Tongue (tissue), 2 donors: ENCODE results near the gene CSNK1G2. TPM values are rescaled to one million over a fixed set of nuclear protein-coding genes. Genes with fewer than 3 reads are reported as not detected.

Source experiments
- DNase-seq: peaks from one replicate; pipeline ENCODE4 v3.0.0-alpha.2; 2015
- total RNA-seq: library from RNA; depleted of rRNA; stranded (reverse); fragments of >200 nt; gene quantifications from one replicate; pipeline ENCODE4 v1.2.3, GENCODE V29; 2014

Gene CSNK1G2
- total RNA-seq, 1 donor from 2014 or later: 52.2 TPM

DNA sequence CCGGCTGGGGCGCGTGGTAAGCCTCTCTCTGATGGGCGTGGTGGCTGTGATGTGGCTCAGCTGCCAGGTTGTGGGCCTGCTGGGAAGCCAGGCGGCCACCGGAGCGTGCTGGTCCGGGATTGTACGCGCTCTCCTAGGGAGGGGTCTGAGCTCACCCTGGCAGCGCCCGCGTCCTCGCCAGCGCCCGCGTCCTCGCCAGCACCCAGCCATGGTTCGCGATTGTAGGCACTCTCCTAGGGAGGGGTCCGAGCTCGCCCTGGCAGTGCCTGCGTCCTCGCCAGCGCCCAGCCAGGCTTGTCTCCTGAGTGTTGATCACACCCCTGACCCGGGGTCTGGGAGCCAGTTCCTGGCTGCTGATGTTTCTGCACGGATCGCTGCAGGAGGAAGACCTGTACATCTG lies 22.0 kb upstream of the CSNK1G2 start:
- no peak for DNase-seq

DNA sequence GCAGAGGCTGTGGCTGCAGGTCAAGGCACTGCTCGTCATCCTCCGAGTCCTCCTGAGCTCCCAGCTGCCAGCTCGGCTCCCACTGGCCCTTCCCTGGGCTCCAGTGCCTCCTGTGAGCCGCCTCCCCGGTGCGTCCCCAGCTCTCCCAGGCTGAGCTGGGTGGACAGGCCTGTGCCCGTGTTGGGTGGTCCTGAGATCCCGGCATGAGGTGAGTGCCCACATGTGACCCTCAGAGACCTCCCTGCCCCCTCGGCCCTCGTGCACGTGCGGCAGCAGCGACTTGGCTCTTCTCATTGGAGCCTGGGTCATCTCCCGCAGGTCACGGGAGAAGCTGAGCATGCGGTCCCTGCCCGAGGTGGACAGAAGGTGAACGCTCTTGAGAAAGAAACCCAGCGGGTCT lies 20.3 kb upstream of the CSNK1G2 start:
- no peak for DNase-seq

DNA sequence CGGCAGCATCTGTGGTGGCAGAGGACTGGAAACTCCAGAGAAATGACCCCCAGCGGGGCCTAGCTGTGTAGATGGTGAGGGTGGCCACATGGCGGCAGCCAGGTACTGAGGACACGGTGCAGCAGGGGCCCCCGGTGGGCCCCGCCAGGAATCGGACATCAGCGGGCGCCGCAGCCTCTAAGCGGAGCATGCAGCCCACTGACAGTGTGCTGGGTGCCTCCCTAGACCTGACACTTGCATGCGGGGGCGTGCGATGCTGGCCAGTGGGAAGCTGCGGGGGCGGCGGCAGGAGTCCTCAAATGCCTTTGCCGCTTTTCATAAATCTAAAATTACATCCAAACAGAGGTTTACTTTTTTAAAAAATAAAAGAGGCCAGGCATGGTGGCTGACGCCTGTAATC lies 19.6 kb upstream of the CSNK1G2 start:
- DNase-seq: no peak

GRCh38 chr19:1921825-1922224 lies 19.1 kb upstream of the CSNK1G2 start:
- DNase-seq: no peak

GRCh38 chr19:1922803-1923202 lies 18.2 kb upstream of the CSNK1G2 start:
- no peak for DNase-seq

GRCh38 chr19:1923319-1923718 lies 17.7 kb upstream of the CSNK1G2 start:
- DNase-seq: no peak

- DNase-seq: no peak
These were observed 16.5 kb upstream of the CSNK1G2 start for GRCh38 chr19:1924320-1924961.

- no peak for DNase-seq
These were observed 15.4 kb upstream of the CSNK1G2 start for GRCh38 chr19:1925544-1925943.

GRCh38 chr19:1929021-1929742 lies 11.8 kb upstream of the CSNK1G2 start:
- DNase-seq: peak; percentile 80

DNA sequence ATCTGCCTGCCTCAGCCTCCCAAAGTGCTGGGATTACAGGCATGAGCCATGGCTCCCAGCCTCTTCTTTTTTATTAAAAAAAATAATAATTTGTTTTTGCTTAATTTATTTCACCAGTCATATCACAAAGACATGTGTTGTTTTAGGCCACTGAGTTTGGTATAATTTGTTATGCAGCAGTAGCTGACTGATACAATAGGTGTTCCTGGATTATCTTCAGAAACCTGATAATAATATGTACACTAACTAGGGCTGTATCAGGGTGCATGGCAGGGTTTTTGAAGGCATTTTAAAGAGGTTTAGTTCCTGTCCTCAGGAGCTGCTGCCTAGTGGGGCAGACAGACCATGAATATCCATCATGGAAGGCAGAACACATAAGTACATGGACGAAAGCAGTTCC lies 9.5 kb upstream of the CSNK1G2 start:
- no peak for DNase-seq

GRCh38 chr19:1932395-1932794 lies 8.6 kb upstream of the CSNK1G2 start:
- no peak for DNase-seq

GRCh38 chr19:1933244-1933643 lies 7.7 kb upstream of the CSNK1G2 start:
- no peak for DNase-seq

DNA sequence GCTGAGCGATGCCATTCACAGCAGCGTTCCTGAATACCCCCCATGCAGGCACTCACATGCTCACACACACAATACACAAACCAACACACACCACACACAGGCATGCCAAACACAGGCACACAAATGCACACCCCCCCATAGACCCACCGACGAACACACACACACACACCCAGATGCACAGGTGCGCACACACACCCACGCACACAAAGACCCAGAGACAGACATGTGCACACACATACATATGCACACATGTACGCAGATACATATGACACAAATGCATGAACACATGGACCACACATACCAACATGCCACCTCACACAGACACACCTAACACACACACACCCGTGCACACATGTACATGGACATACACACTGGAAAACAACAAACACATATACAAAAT lies 7.0 kb upstream of the CSNK1G2 start:
- no peak for DNase-seq

DNA sequence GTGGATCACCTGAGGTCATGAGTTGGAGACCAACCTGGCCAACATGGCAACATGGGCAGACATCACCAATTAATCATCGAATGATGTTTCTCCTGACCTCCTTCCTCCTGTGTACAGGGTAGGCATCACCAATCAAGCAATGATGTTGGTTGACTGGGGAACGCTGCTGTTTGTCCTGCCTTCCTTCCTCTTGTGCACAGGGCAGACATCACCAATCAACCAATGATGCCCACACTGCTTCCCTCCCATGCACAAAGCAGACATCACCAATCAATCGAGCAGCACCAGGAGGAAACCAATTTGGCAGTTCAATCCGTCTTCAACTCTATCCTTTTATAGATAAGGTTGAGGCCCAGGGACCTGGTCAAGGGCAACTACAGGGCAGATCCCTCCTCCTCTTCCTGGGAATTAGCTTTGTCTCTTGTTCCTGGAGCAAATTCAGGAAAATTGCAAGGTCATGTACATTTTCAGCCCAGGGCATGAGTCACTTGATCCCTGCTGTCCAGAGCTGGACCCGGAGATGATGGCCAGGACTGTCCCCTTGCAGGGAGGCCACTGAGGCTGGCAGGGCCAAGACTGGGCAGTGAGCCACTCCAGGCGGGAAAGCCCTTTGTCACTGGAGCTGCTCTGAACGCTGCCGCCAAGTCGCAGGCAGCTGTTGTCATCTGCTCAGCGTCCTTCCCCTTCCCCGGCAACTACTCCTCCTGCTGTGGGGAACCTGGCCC lies 5.3 kb upstream of the CSNK1G2 start:
- peak; percentile 86 for DNase-seq

DNA sequence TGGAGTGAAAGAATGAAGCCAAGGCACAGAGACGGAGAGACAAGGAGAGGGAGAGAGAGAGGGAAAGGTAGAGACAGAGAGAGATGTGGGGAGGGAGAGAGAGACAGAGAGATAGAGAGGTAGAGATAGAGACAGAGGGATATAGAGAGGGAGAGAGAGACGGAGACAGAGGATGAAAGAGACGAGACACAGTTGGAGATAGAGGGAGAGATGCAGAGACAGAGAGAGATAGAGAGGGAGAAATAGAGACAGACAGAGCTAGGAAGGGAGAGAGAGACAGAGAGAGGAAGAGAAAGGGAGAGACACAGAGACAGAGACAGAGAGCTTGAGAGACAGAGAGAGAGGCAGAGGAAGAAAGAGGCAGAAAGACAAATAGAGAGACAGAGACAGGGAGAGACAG lies 4.5 kb upstream of the CSNK1G2 start:
- DNase-seq: no peak

GRCh38 chr19:1936916-1937610 lies 3.9 kb upstream of the CSNK1G2 start:
- no peak for DNase-seq

GRCh38 chr19:1938071-1938470 lies 2.9 kb upstream of the CSNK1G2 start:
- DNase-seq: no peak

- peak; percentile 75 for DNase-seq
These were observed 1.3 kb downstream of the CSNK1G2 start for GRCh38 chr19:1942078-1942933.

DNA sequence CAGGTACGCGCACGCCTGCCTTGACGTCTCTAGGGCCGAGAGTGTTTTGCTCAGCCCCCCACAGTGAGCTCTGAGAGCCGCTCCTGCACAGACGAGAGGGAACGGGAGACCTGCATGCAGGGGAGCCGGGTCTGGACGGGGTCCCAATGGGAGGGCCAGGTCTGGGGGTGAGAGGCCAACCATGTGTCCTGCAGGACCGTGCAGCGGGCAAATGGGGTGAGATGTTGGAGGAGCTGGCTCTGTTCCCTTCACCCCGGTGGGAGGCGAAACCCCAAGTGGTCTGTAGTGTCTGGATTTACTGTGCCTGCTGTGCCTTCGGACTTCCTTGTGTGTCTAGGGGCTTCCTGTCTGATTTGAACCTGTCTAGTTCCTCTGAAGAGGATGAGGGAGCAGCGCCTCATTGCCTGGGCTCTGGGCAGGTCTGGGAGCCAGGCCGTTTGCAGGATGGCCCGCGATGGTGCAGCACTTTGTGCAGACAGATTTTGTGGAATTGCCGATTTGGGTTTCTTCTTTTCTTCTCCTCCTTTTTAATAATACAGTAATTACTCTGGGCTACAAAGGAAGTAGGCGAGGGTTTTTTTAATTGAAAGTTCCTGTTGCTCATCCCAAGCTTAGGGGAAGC lies 2.1 kb downstream of the CSNK1G2 start:
- no peak for DNase-seq

DNA sequence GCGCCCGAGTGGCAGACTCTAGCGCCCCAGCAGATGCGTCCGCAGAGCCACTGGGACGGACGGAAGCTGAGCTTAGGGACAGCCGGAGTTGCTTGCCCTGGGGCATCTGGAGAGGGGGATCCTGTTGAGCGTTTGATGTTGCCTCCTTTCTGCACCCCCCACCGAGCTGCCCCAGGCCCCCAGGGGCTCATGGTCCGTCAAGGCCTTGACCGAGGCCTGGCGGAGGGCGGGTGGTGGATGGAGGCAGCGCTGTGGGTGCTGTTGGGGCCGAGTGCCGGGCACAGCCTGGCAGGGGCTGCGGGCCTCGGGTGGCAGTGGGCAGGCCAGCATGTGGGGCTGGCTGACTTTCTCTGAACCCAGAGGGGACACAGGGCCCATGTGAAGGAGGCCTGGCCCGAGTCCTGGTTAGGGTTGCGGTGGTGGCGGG lies 2.7 kb downstream of the CSNK1G2 start:
- no peak for DNase-seq
